ENCODE measurements around the gene CD8A. TPM values are rescaled to one million over a fixed set of nuclear protein-coding genes. Genes with fewer than 3 reads are reported as not detected.
"Not testable (repeated sequence)": the region's sequence is repeated elsewhere in the genome, so short reads cannot be mapped to it uniquely, and the experiment has no call there.

CD8A gene
- polyA plus RNA-seq (2013, experiment 1 of 2; ENCODE audit: insufficient read length), result not detected
- not detected for polyA plus RNA-seq (2013, experiment 2 of 2; ENCODE audit: insufficient read length)

GRCh38 chr2:86790676-86791572 lies at the start of gene CD8A:
Gene CD8A, minus strand, starts transcription at chr2:86790913. Its CDS starts 88 bp downstream, at chr2:86790825.
- no peak for DNase-seq

- not testable (repeated sequence) for DNase-seq
Observed at GRCh38 chr2:86839871-86840548, 49.3 kb upstream of the CD8A start.

DNA sequence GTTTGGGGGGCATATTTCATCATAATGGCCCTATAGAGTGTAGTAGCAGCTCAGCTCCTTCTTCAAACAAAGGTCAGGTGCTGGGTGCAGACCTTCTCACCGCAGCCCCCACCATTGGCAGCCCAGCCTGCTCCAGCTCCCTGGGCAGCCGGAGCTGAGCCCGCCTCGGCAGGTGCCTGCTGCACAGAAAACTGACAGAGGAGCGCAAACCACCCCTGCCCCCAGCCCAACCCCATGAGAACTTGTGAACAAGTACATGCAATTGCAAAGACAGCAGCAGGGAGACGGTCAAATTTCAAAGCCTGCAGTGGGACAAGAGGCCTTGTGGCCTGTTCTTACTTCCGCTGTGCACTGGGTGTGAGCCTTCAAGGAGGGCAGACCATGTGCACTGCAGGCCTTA lies 48.7 kb upstream of the CD8A start:
- DNase-seq, result not testable (repeated sequence)

DNA sequence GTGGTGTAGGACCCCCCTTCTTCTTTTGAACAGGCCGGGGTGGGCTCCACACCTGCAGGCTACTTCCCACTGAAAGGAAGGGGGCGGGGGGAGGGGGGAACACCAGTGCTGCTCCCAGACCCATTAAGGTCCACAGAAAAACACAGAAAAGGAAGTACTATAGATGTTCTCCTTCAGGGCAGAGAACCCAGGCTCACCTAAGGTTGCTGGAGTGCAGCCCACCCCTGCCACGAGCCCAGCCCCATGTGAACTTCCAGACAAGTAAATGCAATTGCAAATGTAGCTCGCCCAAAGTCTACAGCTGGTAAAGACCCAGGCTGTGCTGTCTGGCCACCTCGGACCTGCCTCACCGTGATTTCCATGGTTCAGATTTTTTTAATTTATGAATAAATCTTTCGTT lies 47.0 kb upstream of the CD8A start:
- DNase-seq, result not testable (repeated sequence)

GRCh38 chr2:86836915-86837695 lies 46.4 kb upstream of the CD8A start:
- DNase-seq, result peak; percentile 91

DNA sequence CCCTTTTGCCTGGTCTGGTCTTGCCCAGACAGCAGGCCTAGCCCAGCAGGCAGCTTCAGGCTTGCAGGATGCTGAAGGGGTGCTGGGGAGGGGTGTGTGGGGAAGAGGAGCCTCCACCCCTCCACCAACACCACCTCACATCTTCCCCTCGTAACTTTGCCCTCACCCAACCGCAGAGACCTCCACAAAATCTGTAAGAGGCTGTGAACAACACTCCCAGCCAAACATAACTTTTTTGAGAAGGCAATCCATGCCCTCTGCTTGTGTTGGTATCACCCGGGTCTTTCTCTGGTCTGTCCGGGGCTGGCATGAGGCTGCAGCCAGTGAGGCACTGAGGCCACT lies 44.8 kb upstream of the CD8A start:
- DNase-seq, result not testable (repeated sequence)

DNA sequence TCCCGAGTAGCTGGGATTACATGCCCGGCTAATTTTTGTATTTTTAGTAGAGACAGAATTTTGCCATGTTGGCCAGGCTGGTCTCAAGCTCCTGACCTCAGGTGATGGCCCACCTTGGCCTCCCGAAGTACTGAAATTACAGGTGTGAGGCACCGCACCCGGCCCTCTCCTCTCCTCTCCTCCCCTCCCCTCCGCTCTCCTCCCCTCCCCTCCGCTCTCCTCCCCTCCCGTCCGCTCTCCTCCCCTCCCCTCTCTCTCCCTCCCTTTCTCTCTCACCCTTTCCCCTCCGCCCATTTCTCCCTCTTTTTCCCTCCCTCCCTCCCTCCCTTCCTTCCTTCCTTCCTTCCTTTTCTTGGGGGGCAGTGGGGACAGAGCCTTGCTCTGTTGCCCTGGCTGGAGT lies 42.6 kb upstream of the CD8A start:
- DNase-seq, result no peak

DNA sequence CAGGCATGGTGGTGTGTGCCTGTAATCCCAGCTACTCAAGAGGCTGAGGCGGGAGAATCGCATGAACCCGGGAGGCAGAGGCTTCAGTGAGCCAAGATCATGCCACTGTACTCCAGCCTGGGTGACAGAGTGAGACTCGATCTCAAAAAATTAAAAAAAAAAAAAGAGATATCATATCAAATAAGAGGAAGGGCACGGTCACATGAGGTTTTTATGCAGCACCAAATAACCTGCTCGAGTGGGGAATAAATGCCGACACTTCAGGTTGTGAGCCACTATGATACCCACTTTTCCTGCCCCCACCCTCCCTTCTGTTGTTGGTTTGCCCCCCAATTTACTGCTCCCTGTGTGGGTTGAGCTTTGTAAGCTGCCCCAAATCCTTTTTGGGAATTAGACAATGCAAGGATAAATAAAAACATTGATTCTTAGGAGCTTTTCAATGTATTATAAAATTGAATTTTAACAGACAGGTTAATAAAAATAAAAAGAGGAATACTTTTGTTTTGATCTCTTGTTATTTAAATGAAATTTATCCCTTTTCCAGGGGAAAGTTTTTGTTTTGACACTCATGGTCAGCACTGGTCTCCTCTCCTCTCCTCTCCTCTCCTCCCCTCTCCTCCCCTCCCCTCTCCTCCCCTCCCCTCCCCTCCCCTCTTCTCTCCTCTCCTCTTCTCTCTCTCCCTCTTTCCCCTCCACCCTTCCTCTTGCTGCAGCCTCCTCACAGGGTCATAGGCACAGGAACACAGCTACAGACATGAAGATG lies 41.8 kb upstream of the CD8A start:
- no peak for DNase-seq

DNA sequence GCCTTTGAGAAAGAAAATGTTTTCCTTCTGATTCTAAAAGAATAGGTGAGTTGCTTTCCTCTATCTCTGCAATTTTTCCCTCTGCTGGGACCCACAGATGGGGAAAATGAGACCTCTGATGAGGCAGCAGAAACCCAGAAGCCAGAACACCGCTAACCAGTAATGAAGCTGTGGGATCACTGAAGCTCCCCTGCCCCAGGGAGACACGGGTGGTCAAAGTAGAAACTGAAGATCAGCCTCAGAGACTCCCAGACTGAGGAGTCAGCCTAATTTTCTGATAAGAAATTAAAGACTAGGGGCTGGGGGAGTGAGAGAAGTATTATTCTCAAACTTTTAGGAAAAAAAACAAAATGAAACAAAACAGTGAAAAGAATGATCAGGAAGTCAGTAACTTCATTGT lies 40.8 kb upstream of the CD8A start:
- no peak for DNase-seq

DNA sequence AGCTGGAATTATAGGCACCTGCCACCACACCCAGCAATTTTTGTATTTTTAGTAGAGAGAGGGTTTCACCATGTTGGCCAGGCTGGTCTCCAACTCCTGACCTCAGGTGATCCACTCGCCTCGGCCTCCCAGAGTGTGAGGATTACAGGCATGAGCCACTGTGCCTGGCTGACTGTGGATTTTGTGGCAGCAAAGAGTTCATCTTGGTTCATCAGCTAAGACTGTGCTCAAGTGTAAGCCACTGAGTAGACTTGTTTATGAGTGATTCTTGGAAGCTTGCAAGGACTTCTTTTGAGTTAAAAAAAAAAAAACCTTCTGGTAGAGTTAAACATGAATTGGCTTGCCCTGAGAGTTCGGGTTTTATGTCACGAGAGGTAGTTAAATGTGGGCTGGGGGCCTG lies 36.2 kb upstream of the CD8A start:
- DNase-seq, result no peak

- DNase-seq, result no peak
Observed at GRCh38 chr2:86825693-86826381, 35.1 kb upstream of the CD8A start.

GRCh38 chr2:86825036-86825692 lies 34.5 kb upstream of the CD8A start:
- DNase-seq, result no peak

DNA sequence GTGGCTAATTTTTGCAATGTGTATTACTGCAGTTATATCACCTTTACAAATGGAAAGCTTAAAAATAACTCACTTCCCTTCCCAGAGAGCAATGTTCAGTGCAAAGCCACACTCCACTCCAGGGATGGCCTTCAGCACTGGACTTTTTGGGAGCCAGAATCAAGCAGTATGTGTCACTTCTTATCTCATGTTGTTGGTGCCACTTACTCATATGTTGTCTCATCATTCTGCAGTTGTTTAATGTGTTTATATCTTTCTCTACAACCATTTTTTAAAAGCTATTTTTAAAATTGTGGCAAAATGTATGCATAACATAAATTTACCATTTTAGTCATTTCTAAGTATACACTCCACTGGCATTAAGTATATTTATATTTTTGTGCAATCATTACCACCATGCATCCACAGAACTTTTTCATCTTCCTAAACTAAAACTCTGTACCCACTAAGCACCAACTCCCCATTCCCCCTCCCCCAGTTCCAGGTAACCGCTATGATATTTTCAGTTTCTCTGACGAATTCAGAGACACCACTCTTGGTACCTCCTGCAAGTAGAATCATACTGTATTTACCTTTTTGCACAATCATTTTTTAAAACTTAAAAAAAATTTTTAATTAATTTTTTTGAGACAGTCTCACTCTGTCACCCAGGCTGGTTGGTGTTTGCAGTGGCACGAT lies 32.1 kb upstream of the CD8A start:
- no peak for DNase-seq

DNA sequence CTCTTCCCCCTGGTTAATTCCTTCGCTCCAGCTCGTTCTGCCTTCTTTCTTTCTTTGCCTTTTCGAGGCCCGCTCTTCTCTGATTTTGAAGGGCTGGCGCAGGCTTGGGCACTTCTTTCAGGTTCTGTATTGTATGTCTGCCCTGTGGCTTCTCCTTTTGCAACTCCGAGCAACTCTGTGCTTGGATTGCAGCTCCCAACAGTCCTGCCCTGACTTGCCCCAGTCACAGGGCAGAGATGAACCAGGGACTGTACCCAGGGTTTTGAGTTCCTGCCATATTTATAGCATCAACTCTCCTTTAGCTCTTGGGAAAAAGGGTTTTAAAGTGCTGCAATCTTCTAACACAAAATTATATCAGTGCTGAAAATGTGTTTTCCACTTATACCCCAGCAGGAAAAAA lies 31.1 kb upstream of the CD8A start:
- DNase-seq, result no peak

- DNase-seq, result no peak
Observed at GRCh38 chr2:86821306-86821705, 30.6 kb upstream of the CD8A start.

DNA sequence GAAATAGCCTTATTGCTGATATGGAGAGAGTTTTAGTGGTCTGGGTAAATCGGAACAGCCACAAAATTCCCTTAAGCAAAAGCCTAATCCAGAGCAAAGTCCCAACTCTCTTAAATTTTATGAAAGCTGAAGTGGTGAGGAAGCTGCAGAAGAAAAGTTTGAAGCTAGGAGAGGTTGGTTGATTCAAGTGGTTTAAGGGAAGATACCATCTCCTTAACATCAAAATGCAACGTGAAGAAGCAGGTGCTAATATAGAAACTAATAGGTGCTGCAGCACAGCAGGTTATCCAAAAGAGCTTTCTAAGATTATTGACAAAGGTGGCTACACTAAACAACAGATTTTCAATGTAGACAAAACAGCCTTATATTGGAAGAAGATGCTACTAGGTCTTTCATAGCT lies 28.2 kb upstream of the CD8A start:
- DNase-seq, result no peak

- no peak for DNase-seq
Observed at GRCh38 chr2:86818114-86818801, 27.5 kb upstream of the CD8A start.

- no peak for DNase-seq
Observed at GRCh38 chr2:86815611-86816010, 24.9 kb upstream of the CD8A start.

GRCh38 chr2:86809481-86810121 lies 18.9 kb upstream of the CD8A start:
- no peak for DNase-seq
